HepG2 (cell line): ENCODE data around the gene GJA10.

Experiments used
- HDAC2 ChIP-seq: sonication (generic); formaldehyde crosslinking; IDR thresholded peaks from 2 replicates; pipeline ENCODE4 v1.4.0; 2020; ENCODE audit warnings: missing genetic modification reagents
- PLRG1 ChIP-seq: fragments of 450-650 bp; conservative IDR thresholded peaks from 2 replicates; pipeline ENCODE4 v1.6.1; 2016
- POLR2AphosphoS5 ChIP-seq: IDR thresholded peaks from 2 replicates; pipeline ENCODE4 v1.6.1; 2012; ENCODE audit warnings: low read depth, low read length
- SMC3 ChIP-seq: IDR thresholded peaks from 2 replicates; pipeline ENCODE4 v1.6.1; 2011; ENCODE audit warnings: low read length, improper control_type of control experiment
- TEAD2 ChIP-seq: sonication (generic); formaldehyde crosslinking; IDR thresholded peaks from 2 replicates; pipeline ENCODE4 v1.9.0; 2021; ENCODE audit warnings: missing genetic modification reagents
- ZBTB7A ChIP-seq: sonication (generic); formaldehyde crosslinking; IDR thresholded peaks from 2 replicates; pipeline ENCODE4 v1.8.0; 2022; ENCODE audit warnings: mild to moderate bottlenecking, missing genetic modification reagents
- ZNF674 ChIP-seq: sonication (generic); formaldehyde crosslinking; IDR thresholded peaks from 2 replicates; pipeline ENCODE4 v1.5.0; 2020; ENCODE audit warnings: low read depth, mild to moderate bottlenecking, missing genetic modification reagents
- TF ChIP-seq, protein P1 (sequence below): IDR thresholded peaks from 2 replicates; pipeline ENCODE4 v1.6.1; 2016; ENCODE audit warnings: low read depth, control low read depth
- TF ChIP-seq, protein P2 (sequence below): sonication (generic); formaldehyde crosslinking; IDR thresholded peaks from 2 replicates; pipeline ENCODE4 v1.4.0; 2020; ENCODE audit warnings: mild to moderate bottlenecking, missing genetic modification reagents
- TF ChIP-seq, protein P3 (sequence below): IDR thresholded peaks from 2 replicates; pipeline ENCODE4 v1.6.1; 2012; ENCODE audit warnings: inconsistent platforms

DNA sequence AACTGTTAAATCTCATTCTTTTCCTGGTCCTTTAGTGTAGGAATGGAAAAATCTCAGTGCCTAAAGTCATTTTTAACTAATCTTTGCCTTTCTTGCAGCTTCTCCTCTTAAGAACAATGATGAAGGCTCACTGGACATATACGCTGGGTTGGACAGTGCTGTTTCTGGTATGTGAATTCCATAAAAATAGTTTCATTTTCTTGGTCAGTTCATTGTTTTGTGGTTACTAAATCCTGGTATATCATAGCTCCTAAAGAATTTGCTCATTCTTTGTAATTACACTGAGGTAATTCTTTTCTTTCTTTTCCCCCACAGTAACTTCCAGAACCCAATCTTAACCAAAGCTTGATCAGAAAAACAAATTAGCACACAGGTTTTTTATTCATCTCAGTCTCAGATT, 41.2 kb upstream of the GJA10 start:
- TF ChIP-seq ZBTB7A (no peak), HDAC2 (no peak), POLR2AphosphoS5 (no peak), SMC3 (no peak), PLRG1 (no peak), TEAD2 (CRISPR knock-in tag) (no peak), ZNF674 (CRISPR knock-in tag) (no peak)
- TF ChIP-seq, protein P1, sequence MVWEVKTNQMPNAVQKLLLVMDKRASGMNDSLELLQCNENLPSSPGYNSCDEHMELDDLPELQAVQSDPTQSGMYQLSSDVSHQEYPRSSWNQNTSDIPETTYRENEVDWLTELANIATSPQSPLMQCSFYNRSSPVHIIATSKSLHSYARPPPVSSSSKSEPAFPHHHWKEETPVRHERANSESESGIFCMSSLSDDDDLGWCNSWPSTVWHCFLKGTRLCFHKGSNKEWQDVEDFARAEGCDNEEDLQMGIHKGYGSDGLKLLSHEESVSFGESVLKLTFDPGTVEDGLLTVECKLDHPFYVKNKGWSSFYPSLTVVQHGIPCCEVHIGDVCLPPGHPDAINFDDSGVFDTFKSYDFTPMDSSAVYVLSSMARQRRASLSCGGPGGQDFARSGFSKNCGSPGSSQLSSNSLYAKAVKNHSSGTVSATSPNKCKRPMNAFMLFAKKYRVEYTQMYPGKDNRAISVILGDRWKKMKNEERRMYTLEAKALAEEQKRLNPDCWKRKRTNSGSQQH (CRISPR knock-in tag) = no peak
- TF ChIP-seq, protein P2, sequence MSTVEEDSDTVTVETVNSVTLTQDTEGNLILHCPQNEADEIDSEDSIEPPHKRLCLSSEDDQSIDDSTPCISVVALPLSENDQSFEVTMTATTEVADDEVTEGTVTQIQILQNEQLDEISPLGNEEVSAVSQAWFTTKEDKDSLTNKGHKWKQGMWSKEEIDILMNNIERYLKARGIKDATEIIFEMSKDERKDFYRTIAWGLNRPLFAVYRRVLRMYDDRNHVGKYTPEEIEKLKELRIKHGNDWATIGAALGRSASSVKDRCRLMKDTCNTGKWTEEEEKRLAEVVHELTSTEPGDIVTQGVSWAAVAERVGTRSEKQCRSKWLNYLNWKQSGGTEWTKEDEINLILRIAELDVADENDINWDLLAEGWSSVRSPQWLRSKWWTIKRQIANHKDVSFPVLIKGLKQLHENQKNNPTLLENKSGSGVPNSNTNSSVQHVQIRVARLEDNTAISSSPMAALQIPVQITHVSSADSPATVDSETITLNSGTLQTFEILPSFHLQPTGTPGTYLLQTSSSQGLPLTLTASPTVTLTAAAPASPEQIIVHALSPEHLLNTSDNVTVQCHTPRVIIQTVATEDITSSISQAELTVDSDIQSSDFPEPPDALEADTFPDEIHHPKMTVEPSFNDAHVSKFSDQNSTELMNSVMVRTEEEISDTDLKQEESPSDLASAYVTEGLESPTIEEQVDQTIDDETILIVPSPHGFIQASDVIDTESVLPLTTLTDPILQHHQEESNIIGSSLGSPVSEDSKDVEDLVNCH (CRISPR knock-in tag) = no peak
- TF ChIP-seq, protein P3, sequence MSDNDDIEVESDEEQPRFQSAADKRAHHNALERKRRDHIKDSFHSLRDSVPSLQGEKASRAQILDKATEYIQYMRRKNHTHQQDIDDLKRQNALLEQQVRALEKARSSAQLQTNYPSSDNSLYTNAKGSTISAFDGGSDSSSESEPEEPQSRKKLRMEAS = no peak
